Measurements from ENCODE around the gene SEMA6B.

Gene SEMA6B

DNA sequence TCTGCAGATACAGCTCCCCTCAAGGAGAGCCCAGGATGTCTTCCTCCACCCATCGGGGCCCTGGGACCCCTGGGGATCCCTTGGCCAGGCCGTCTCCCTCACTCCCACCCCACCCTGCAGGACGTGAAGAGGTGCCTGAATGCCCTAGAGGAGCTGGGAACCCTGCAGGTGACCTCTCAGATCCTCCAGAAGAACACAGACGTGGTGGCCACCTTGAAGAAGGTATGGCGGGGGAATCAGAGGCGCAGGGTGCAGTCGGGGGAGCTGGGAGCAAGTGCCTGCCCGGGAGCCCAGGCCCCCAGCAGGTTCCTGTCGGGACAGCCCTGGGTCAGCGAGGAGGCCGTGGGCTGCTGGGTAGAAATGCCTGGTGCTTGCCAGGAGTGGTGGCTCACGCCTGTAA, 60.8 kb downstream of the SEMA6B start:
- TF ChIP-seq FOXP2 (optimal IDR thresholded peaks at IDR 0.05; ENCODE audit: borderline replicate concordance, extremely low read depth, extremely low read length, insufficient read depth) (no peak), TAF1 (IDR thresholded peaks at IDR 0.05; ENCODE audit: borderline replicate concordance, insufficient read depth, low read length) (no peak), POLR2AphosphoS5 (IDR thresholded peaks at IDR 0.05; ENCODE audit: low read depth, low read length) (no peak), SIN3A (IDR thresholded peaks at IDR 0.05; ENCODE audit: borderline replicate concordance, insufficient read depth, low read length) (no peak)
- TF ChIP-seq, protein P1, sequence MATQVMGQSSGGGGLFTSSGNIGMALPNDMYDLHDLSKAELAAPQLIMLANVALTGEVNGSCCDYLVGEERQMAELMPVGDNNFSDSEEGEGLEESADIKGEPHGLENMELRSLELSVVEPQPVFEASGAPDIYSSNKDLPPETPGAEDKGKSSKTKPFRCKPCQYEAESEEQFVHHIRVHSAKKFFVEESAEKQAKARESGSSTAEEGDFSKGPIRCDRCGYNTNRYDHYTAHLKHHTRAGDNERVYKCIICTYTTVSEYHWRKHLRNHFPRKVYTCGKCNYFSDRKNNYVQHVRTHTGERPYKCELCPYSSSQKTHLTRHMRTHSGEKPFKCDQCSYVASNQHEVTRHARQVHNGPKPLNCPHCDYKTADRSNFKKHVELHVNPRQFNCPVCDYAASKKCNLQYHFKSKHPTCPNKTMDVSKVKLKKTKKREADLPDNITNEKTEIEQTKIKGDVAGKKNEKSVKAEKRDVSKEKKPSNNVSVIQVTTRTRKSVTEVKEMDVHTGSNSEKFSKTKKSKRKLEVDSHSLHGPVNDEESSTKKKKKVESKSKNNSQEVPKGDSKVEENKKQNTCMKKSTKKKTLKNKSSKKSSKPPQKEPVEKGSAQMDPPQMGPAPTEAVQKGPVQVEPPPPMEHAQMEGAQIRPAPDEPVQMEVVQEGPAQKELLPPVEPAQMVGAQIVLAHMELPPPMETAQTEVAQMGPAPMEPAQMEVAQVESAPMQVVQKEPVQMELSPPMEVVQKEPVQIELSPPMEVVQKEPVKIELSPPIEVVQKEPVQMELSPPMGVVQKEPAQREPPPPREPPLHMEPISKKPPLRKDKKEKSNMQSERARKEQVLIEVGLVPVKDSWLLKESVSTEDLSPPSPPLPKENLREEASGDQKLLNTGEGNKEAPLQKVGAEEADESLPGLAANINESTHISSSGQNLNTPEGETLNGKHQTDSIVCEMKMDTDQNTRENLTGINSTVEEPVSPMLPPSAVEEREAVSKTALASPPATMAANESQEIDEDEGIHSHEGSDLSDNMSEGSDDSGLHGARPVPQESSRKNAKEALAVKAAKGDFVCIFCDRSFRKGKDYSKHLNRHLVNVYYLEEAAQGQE (IDR thresholded peaks at IDR 0.05; ENCODE audit: insufficient read depth in 1 of 2, low read depth in 2 of 2, low read length in 2 of 2) = no peak

DNA sequence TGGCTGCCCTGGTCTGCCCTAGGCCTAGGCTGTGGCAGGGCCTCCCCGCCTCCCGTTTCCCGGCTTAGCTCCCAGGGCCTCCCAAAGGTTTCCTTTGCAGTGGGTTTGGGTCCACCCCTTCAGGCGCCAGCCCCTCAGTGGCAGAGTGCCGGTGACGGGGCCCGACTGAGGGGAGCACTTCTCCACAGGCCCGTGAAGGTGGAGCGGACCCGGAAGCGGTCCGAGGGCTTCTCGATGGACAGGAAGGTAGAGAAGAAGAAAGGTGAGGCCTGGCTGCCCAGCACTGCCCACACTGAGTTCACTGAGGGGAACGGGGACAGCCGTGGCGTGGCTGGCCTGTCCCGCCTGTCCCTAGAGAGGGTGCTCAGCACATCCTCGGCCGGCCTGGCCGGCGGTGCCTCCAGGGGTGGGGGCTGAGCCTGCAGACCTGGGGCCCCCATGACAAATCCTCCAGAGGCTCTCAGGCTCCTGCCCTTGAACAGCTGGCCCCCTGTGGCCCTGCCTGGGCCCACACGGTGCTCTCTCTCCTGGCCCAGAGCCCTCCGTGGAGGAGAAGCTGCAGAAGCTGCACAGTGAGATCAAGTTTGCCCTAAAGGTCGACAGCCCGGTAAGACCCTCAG, 61.6 kb downstream of the SEMA6B start:
- TF ChIP-seq POLR2AphosphoS5 (IDR thresholded peaks at IDR 0.05; ENCODE audit: low read depth, low read length) = no peak
- TF ChIP-seq TAF1 (IDR thresholded peaks at IDR 0.05; ENCODE audit: borderline replicate concordance, insufficient read depth, low read length) = no peak
- no peak for TF ChIP-seq FOXP2 (optimal IDR thresholded peaks at IDR 0.05; ENCODE audit: borderline replicate concordance, extremely low read depth, extremely low read length, insufficient read depth)
- no peak for TF ChIP-seq SIN3A (IDR thresholded peaks at IDR 0.05; ENCODE audit: borderline replicate concordance, insufficient read depth, low read length)
- TF ChIP-seq, protein P1 (IDR thresholded peaks at IDR 0.05; ENCODE audit: insufficient read depth in 1 of 2, low read depth in 2 of 2, low read length in 2 of 2) = no peak

DNA sequence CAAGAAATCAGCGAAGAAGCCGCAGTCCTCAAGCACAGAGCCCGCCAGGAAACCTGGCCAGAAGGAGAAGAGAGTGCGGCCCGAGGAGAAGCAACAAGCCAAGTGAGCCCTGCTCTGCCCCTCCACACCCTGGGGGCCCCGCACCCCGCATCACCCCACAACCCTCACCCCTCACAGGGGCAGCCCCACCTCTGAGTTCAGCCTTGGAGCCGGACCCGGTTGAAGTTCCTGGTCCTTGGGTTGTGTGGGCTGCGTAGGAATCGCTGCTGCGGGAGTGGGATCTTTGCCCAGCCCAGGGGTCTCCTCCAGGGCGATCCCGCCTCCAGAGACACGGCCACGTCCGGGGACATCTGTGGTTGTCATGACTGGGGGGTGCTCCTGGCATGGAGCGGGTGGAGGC, 63.2 kb downstream of the SEMA6B start:
- TF ChIP-seq, protein P1 (IDR thresholded peaks at IDR 0.05; ENCODE audit: insufficient read depth in 1 of 2, low read depth in 2 of 2, low read length in 2 of 2) = no peak
- no peak for TF ChIP-seq POLR2AphosphoS5 (IDR thresholded peaks at IDR 0.05; ENCODE audit: low read depth, low read length)
- no peak for TF ChIP-seq SIN3A (IDR thresholded peaks at IDR 0.05; ENCODE audit: borderline replicate concordance, insufficient read depth, low read length)
- no peak for TF ChIP-seq TAF1 (IDR thresholded peaks at IDR 0.05; ENCODE audit: borderline replicate concordance, insufficient read depth, low read length)

DNA sequence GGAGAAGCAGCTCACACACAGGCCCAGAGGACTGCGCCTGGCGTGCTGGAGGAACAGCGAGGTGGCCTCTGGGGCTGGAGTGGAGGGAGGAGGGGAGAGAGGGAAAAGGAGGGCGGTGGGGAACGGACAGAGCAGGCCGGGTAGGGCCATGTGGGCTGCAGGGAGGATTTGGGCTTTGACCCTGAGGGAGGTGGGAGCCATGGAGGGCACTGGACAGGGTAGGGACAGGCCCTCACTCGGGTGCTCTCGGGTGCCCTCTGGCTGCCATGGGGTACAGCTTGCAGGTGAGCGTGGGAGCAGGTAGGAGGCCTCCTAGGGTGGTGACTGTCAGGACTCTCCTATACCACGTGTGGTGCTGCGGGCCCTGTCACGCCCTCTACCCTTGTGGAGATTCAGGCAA, 64.0 kb downstream of the SEMA6B start:
- TF ChIP-seq, protein P1 (IDR thresholded peaks at IDR 0.05; ENCODE audit: insufficient read depth in 1 of 2, low read depth in 2 of 2, low read length in 2 of 2) = no peak
- TF ChIP-seq FOXP2 (optimal IDR thresholded peaks at IDR 0.05; ENCODE audit: borderline replicate concordance, extremely low read depth, extremely low read length, insufficient read depth) (no peak), POLR2AphosphoS5 (IDR thresholded peaks at IDR 0.05; ENCODE audit: low read depth, low read length) (no peak), TAF1 (IDR thresholded peaks at IDR 0.05; ENCODE audit: borderline replicate concordance, insufficient read depth, low read length) (no peak), SIN3A (IDR thresholded peaks at IDR 0.05; ENCODE audit: borderline replicate concordance, insufficient read depth, low read length) (no peak)

DNA sequence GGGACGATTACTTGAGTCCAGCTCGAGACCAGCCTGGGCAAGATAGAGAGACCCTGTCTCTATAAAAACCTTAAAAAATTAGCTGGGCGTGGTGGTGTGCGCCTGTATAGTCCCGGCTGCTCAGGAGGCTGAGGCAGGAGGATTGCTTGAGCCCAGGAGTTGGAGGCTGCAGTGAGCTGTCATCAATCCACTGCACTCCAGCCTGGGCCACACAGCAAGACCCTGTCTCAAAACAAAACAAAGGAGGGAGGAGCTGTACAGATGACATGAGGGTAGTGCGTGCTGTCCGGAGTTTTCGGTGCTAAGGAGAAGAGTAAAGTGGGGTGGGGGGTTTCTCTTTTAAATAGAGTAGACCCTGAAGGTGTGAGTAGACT, 64.8 kb downstream of the SEMA6B start:
- TF ChIP-seq POLR2AphosphoS5 (IDR thresholded peaks at IDR 0.05; ENCODE audit: low read depth, low read length) (no peak), FOXP2 (optimal IDR thresholded peaks at IDR 0.05; ENCODE audit: borderline replicate concordance, extremely low read depth, extremely low read length, insufficient read depth) (no peak), SIN3A (IDR thresholded peaks at IDR 0.05; ENCODE audit: borderline replicate concordance, insufficient read depth, low read length) (no peak), TAF1 (IDR thresholded peaks at IDR 0.05; ENCODE audit: borderline replicate concordance, insufficient read depth, low read length) (no peak)
- TF ChIP-seq, protein P1 (IDR thresholded peaks at IDR 0.05; ENCODE audit: insufficient read depth in 1 of 2, low read depth in 2 of 2, low read length in 2 of 2) = no peak
